Upper lobe of left lung (tissue), 4 donors: ENCODE results near the gene RUNX1.

ENCODE experiments used
- POLR2AphosphoS5 ChIP-seq, 2 donors: sonication (generic); formaldehyde crosslinking; IDR thresholded peaks; one replicate each; pipeline ENCODE4 v1.5.1; 2017; ENCODE audit warnings: antibody characterized with exemption in 2 of 2
- TF ChIP-seq, protein P1 (sequence below), 6 experiments: fragments of 450-650 bp in 4 of 6; fragments of 200-600 bp in 2 of 6; sonication (generic) in 2 of 6; IDR thresholded peaks; one replicate each; pipeline ENCODE4 v1.5.1; 2016 to 2019; ENCODE audit warnings: antibody characterized with exemption in 6 of 6

DNA sequence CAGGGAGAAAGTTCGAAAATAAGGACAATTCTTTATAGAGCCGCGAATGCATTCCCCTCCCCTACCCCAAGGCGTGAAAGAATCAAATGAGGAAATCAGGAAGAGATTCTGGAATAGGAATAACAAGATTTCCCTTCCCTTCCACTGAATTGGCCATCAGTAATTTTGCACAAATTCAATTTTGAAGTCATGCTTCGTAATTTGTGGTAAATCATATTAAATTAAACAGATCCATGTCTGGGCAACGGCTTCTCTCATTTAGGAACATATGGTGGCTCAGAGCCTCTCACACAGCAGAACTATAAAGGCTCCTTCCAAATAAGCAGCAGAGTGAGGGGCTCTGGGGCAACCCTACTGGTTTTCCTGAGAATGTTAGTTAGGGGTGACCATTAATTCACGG is 227.4 kb downstream of the RUNX1 start:
- TF ChIP-seq, protein P1, sequence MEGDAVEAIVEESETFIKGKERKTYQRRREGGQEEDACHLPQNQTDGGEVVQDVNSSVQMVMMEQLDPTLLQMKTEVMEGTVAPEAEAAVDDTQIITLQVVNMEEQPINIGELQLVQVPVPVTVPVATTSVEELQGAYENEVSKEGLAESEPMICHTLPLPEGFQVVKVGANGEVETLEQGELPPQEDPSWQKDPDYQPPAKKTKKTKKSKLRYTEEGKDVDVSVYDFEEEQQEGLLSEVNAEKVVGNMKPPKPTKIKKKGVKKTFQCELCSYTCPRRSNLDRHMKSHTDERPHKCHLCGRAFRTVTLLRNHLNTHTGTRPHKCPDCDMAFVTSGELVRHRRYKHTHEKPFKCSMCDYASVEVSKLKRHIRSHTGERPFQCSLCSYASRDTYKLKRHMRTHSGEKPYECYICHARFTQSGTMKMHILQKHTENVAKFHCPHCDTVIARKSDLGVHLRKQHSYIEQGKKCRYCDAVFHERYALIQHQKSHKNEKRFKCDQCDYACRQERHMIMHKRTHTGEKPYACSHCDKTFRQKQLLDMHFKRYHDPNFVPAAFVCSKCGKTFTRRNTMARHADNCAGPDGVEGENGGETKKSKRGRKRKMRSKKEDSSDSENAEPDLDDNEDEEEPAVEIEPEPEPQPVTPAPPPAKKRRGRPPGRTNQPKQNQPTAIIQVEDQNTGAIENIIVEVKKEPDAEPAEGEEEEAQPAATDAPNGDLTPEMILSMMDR (IDR thresholded peaks at IDR 0.05) = no peak
- TF ChIP-seq POLR2AphosphoS5 (IDR thresholded peaks at IDR 0.05) = no peak
